ENCODE data around the gene LRP1.

The LRP1 gene

GRCh38 chr12:57240066-57240921 is 112.0 kb downstream of the LRP1 start:
- TF ChIP-seq, protein P1, sequence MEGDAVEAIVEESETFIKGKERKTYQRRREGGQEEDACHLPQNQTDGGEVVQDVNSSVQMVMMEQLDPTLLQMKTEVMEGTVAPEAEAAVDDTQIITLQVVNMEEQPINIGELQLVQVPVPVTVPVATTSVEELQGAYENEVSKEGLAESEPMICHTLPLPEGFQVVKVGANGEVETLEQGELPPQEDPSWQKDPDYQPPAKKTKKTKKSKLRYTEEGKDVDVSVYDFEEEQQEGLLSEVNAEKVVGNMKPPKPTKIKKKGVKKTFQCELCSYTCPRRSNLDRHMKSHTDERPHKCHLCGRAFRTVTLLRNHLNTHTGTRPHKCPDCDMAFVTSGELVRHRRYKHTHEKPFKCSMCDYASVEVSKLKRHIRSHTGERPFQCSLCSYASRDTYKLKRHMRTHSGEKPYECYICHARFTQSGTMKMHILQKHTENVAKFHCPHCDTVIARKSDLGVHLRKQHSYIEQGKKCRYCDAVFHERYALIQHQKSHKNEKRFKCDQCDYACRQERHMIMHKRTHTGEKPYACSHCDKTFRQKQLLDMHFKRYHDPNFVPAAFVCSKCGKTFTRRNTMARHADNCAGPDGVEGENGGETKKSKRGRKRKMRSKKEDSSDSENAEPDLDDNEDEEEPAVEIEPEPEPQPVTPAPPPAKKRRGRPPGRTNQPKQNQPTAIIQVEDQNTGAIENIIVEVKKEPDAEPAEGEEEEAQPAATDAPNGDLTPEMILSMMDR (IDR thresholded peaks at IDR 0.05; ENCODE audit: low read depth, low read length): no peak

DNA sequence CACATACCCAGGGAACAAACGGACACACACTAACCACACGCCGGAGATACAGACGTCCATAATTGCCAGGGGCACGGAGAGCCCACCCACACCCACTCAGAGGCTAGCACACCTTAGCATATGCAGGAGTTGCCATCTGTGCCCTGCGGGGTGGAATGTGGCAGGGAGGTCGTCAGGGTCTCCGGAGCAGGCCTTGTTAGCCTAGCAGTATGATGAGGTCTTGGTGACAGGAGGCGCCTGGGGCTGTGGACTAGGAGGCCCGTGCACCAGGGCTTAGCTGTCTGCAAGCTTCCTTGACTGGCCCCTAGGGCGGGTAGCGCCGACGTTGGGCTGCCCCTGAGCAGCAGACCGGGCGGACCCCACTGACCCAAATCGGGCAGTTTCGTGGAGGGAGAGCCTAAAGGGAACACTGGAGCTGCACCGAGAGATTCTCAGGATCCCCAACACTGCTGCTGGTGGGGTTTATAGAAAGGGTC is 112.7 kb downstream of the LRP1 start:
- TF ChIP-seq, protein P1 (IDR thresholded peaks at IDR 0.05; ENCODE audit: low read depth, low read length): no peak; the same call in 1 of the 2 replicates
- no peak for DNase-seq (ENCODE audit: extremely low read depth, low read depth)

More at GRCh38 chr12:57240066-57240921, 112.0 kb downstream of the LRP1 start:
- no peak for DNase-seq (ENCODE audit: extremely low read depth, low read depth)

DNA sequence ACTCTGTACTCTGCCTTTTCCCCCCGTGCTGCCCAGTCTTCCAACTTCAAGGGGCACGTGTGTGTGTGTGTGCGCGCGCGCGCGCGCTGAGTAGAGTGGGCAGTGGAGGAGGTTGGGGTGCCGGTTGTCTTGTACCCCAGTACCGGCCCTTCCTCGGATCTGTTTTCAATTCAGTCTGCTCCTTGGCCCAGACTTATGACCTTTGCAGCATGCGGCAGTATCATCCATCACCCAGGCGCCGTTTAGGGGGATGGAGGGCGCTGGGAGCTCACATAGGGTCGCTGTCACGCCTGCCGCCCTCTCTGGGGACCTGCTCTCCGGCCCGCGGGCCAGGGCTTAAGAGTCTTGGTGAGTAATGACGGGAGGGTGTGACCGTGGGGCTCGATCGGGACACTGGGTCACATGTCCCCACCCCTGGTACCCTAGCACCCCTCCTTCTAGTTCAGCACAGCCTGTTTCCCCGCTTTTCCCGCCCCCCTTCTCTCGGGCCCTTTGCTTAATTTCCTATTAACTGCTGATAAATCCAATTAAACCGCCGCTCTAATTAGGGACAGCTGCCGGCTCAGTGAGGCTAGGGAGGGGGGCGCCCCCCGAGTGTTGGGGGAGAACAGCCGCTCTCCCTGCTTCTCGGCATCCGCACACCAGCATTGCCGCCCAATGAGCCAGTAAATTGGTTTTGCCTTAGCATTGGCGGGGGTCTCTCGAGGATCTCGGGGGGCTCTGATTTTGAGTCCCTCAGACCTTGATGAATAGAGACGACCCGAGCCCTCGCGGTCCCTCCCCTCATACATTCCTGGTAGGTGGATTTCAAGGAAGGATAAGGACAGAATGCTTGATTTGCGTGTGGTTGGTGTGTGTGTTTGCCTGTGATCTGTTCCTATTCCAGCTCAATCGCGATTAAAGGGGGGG is 113.4 kb downstream of the LRP1 start:
- TF ChIP-seq, protein P1 (IDR thresholded peaks at IDR 0.05; ENCODE audit: low read depth, low read length): no peak
- DNase-seq (ENCODE audit: extremely low read depth, low read depth): no peak

GRCh38 chr12:57242329-57242690 is 114.0 kb downstream of the LRP1 start:
- DNase-seq (ENCODE audit: extremely low read depth, low read depth): no peak
- TF ChIP-seq, protein P1 (IDR thresholded peaks at IDR 0.05; ENCODE audit: low read depth, low read length): no peak

- no peak for DNase-seq (ENCODE audit: extremely low read depth, low read depth)
- TF ChIP-seq, protein P1 (IDR thresholded peaks at IDR 0.05; ENCODE audit: low read depth, low read length): peak; percentile 60
These were observed 114.6 kb downstream of the LRP1 start for GRCh38 chr12:57242691-57243454.

GRCh38 chr12:57243521-57244311 is 115.4 kb downstream of the LRP1 start:
- no peak for DNase-seq (ENCODE audit: extremely low read depth, low read depth)

More at GRCh38 chr12:57243521-57244311, 115.4 kb downstream of the LRP1 start:
- TF ChIP-seq, protein P1 (IDR thresholded peaks at IDR 0.05; ENCODE audit: low read depth, low read length): peak; percentile 82

Data from AG09319 (cell line).